HG03064 (cell line): Measurements from ENCODE around the gene SLC25A40.
A peak's percentile ranks its signal among the peaks of the same experiment; 100 is the strongest.

Experiments
- ATAC-seq: cut with Tn5 transposase; IDR thresholded peaks from one replicate; pipeline ENCODE4 v1.9.1; 2021; ENCODE audit warnings: low read depth; ENCODE audit not compliant: unreplicated experiment

SLC25A40 gene

DNA sequence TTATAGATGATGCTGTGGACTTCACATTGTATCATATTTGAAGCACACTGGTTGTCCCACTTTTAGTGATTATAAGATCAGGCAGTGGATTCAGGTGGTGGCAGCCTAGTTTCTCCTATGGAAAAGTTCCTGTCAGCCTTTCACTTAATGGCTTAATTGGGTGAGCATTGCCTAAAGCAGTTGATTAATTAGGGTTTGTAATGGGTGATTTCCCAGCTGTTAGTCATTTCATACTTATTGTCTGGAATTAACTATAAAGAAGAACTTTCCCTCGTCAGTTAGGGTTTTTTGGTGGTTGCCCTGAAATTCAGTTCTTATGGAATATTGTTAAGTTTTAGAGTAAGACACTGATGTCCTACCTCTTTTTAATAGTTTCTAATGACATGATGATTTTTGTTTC, 78.8 kb downstream of the SLC25A40 start:
- ATAC-seq, result peak; percentile 21

DNA sequence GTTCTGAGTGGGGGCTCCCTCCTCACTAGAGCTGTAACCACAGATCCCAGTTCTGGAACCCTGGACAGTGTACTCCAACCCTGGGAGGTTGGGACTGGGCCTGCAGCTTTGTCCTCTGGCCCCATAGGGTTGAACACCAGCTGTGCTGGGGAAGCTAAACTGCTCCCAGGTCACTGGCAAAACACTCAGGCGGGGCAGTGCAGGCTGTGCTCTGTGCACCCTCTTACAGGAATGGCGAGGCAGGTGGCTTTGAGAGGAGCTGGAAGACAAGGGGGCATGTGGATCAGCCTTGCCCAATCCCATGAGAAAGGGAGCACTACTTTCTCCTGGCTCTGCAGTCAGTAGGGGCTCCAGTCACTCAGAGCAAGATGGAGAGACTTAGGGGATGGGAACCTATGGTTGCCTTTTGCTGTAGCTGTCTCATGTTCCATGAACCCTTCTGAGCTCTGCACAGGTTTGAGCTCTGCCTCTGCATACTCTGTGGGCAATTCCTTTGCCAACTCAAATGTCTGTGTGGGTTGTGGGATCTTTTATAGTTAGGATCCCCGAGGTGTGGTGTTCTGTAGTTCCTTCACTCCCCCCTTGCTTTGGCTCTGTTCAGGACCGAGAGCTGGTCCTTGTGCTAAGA, 90.7 kb downstream of the SLC25A40 start:
- ATAC-seq, result no peak

DNA sequence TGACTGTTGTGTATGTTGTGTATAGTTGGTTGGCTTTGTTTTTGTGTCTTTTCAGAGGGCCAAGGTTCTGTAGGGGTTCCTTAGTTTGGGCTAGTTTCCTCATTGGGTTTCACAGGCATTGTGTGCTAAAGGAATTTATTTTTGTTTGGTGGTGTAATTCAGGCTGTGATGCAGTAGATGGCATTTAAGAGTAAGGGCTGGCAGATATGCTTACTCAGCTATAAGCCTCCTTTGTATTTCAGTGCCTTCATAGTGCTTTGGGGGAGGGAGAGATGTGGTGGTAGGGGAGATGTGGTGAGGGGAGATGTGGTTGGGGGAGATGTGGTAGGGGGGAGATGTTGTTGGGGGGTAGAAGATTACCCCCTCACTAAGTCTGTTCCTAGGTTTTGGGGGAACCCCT, 91.7 kb downstream of the SLC25A40 start:
- ATAC-seq, result no peak
